H9 (cell line): ENCODE data around the gene CRCP. TPM values are rescaled to one million over a fixed set of nuclear protein-coding genes. Genes with fewer than 3 reads are reported as not detected.

Experiments
- DNase-seq: peaks from one replicate; pipeline ENCODE4 v3.0.0-alpha.2; 2017
- H2AFZ ChIP-seq: one replicate; pipeline ENCODE4 v1.6.1; 2013; ENCODE audit warnings: mild to moderate bottlenecking, low read length, control low read depth, moderate library complexity
- H2AK5ac ChIP-seq: 2 replicates; pipeline ENCODE4 v1.6.1; 2013; ENCODE audit warnings: low read length, control low read depth, mixed read lengths; ENCODE audit not compliant: insufficient read length
- H2BK120ac ChIP-seq: one replicate; pipeline ENCODE4 v1.6.1; 2013; ENCODE audit warnings: low read depth, mild to moderate bottlenecking, low read length, control low read depth, inconsistent platforms; ENCODE audit not compliant: poor library complexity, severe bottlenecking
- H2BK12ac ChIP-seq: 2 replicates; pipeline ENCODE4 v1.6.1; 2013; ENCODE audit warnings: low read length, control low read depth, mixed read lengths, low read depth; ENCODE audit not compliant: insufficient read length
- H2BK15ac ChIP-seq: 2 replicates; pipeline ENCODE4 v1.6.1; 2013; ENCODE audit warnings: low read depth, low read length, control low read depth
- H2BK20ac ChIP-seq: one replicate; pipeline ENCODE4 v1.6.1; 2013; ENCODE audit warnings: low read depth, mild to moderate bottlenecking, low read length, control low read depth, inconsistent platforms; ENCODE audit not compliant: poor library complexity, severe bottlenecking
- H2BK5ac ChIP-seq: 2 replicates; pipeline ENCODE4 v1.6.1; 2013; ENCODE audit warnings: low read length, control low read depth, mixed read lengths; ENCODE audit not compliant: insufficient read length
- H3K14ac ChIP-seq: 2 replicates; pipeline ENCODE4 v1.6.1; 2013; ENCODE audit warnings: low read length, control low read depth; ENCODE audit not compliant: insufficient read depth
- H3K18ac ChIP-seq: 2 replicates; pipeline ENCODE4 v1.6.1; 2013; ENCODE audit warnings: low read depth, mild to moderate bottlenecking, mixed read lengths, low read length, control low read depth; ENCODE audit not compliant: insufficient read length
- H3K23ac ChIP-seq: 2 replicates; pipeline ENCODE4 v1.6.1; 2013; ENCODE audit warnings: low read length, control low read depth, mixed read lengths, low read depth; ENCODE audit not compliant: insufficient read length
- H3K23me2 ChIP-seq: 2 replicates; pipeline ENCODE4 v1.6.1; 2013; ENCODE audit warnings: low read depth, mild to moderate bottlenecking, mixed read lengths, low read length, control low read depth; ENCODE audit not compliant: insufficient read length, poor library complexity, severe bottlenecking
- H3K27ac ChIP-seq: 2 replicates; pipeline ENCODE4 v1.5.1; 2013; ENCODE audit warnings: low read length, control low read depth, mixed read lengths, low read depth; ENCODE audit not compliant: insufficient read length
- H3K27me3 ChIP-seq: 2 replicates; pipeline ENCODE4 v1.6.1; 2013; ENCODE audit warnings: low read length, control low read depth, inconsistent platforms; ENCODE audit not compliant: insufficient read depth
- H3K4ac ChIP-seq: 2 replicates; pipeline ENCODE4 v1.6.1; 2013; ENCODE audit warnings: low read depth, mild to moderate bottlenecking, control low read depth, inconsistent platforms, low read length, moderate library complexity
- H3K4me1 ChIP-seq: 2 replicates; pipeline ENCODE4 v1.6.1; 2013; ENCODE audit warnings: low read length, control low read depth, inconsistent platforms; ENCODE audit not compliant: insufficient read depth
- H3K4me2 ChIP-seq: 2 replicates; pipeline ENCODE4 v1.6.1; 2013; ENCODE audit warnings: low read length, control low read depth, mixed read lengths; ENCODE audit not compliant: insufficient read length, insufficient read depth
- H3K56ac ChIP-seq: 2 replicates; pipeline ENCODE4 v1.6.1; 2013; ENCODE audit warnings: low read depth, mild to moderate bottlenecking, mixed read lengths, low read length, control low read depth; ENCODE audit not compliant: insufficient read length
- H3K79me1 ChIP-seq: 2 replicates; pipeline ENCODE4 v1.6.1; 2013; ENCODE audit warnings: low read depth, mild to moderate bottlenecking, moderate library complexity, low read length, control low read depth, inconsistent platforms; ENCODE audit not compliant: insufficient read depth, poor library complexity, severe bottlenecking
- H3K79me2 ChIP-seq: 2 replicates; pipeline ENCODE4 v1.6.1; 2013; ENCODE audit warnings: low read length, control low read depth, inconsistent platforms; ENCODE audit not compliant: insufficient read depth
- H3K9ac ChIP-seq: 2 replicates; pipeline ENCODE4 v1.6.1; 2013; ENCODE audit warnings: low read length, control low read depth, mixed read lengths; ENCODE audit not compliant: insufficient read length; ENCODE audit errors: extremely low read depth
- H3K9me3 ChIP-seq: one replicate; pipeline ENCODE4 v1.6.1; 2013; ENCODE audit warnings: low read depth, low read length, inconsistent platforms; ENCODE audit not compliant: control insufficient read depth
- H3T11ph ChIP-seq: one replicate; pipeline ENCODE4 v1.6.1; 2013; ENCODE audit warnings: mild to moderate bottlenecking, low read length, control low read depth, inconsistent platforms
- H4K20me1 ChIP-seq: one replicate; pipeline ENCODE4 v1.6.1; 2013; ENCODE audit not compliant: control insufficient read depth, insufficient read length, insufficient read depth
- H4K5ac ChIP-seq: 2 replicates; pipeline ENCODE4 v1.6.1; 2013; ENCODE audit warnings: low read depth, mild to moderate bottlenecking, mixed read lengths, low read length, control low read depth; ENCODE audit not compliant: insufficient read length
- H4K8ac ChIP-seq: replicated peaks from 2 replicates; pipeline ENCODE4 v1.6.1; 2013; ENCODE audit warnings: low read length, control low read depth, mixed read lengths, low read depth; ENCODE audit not compliant: insufficient read length
- H4K91ac ChIP-seq: 2 replicates; pipeline ENCODE4 v1.6.1; 2013; ENCODE audit warnings: low read depth, mild to moderate bottlenecking, moderate library complexity, mixed read lengths, low read length, control low read depth; ENCODE audit not compliant: insufficient read length
- H3K27ac Mint-ChIP-seq, 3 experiments: 2 replicates in 2 of 3; 3 replicates in 1 of 3; pipeline ENCODE4 v1.8.0; 2020 to 2021; ENCODE audit warnings: mixed read lengths in 3 of 3, mild to moderate bottlenecking in 1 of 3, moderate library complexity in 1 of 3
- H3K27me3 Mint-ChIP-seq: 2 replicates; pipeline ENCODE4 v1.8.0; 2021; ENCODE audit warnings: low read depth, mild to moderate bottlenecking, moderate library complexity, mixed read lengths
- H3K36me3 Mint-ChIP-seq, 3 experiments: 2 replicates in 2 of 3; 3 replicates in 1 of 3; pipeline ENCODE4 v1.8.0; 2020 to 2021; ENCODE audit warnings: low read depth in 3 of 3, mixed read lengths in 3 of 3; ENCODE audit not compliant: insufficient read depth in 1 of 3
- H3K4me1 Mint-ChIP-seq, 2 experiments: 2 replicates each; pipeline ENCODE4 v1.8.0; 2020; ENCODE audit warnings: mixed read lengths in 2 of 2
- H3K4me3 Mint-ChIP-seq, 2 experiments: 2 replicates in 1 of 2; 3 replicates in 1 of 2; pipeline ENCODE4 v1.8.0; 2020 to 2021; ENCODE audit warnings: mild to moderate bottlenecking in 2 of 2, mixed read lengths in 2 of 2, moderate library complexity in 1 of 2
- H3K9me3 Mint-ChIP-seq, 2 experiments: 2 replicates in 1 of 2; 3 replicates in 1 of 2; pipeline ENCODE4 v1.8.0; 2020; ENCODE audit warnings: mild to moderate bottlenecking in 2 of 2, mixed read lengths in 2 of 2, moderate library complexity in 1 of 2
- WGBS: extraction: QIAGEN DNeasy Blood & Tissue Kit; methylation state at CpG from one replicate; pipeline ENCODE4 v1.1.7; 2013; ENCODE audit warnings: missing lambda C conversion rate, low lambda C conversion rate, mixed read lengths; ENCODE audit not compliant: insufficient read length; ENCODE audit errors: extremely low coverage; 5-methylcytosine and 5-hydroxymethylcytosine counted together
- total RNA-seq: library from RNA; stranded (reverse); gene quantifications from 2 replicates; pipeline ENCODE4 v1.2.1, GENCODE V29; 2021
- TF ChIP-seq, protein P1 (sequence below): fragments of 200-600 bp; sonication (generic); conservative IDR thresholded peaks from 3 replicates; pipeline ENCODE4 v1.8.0; 2021; ENCODE audit warnings: antibody characterized with exemption, mild to moderate bottlenecking

Gene CRCP
- total RNA-seq, 1 experiment from 2014 or later = 39.0 TPM

DNA sequence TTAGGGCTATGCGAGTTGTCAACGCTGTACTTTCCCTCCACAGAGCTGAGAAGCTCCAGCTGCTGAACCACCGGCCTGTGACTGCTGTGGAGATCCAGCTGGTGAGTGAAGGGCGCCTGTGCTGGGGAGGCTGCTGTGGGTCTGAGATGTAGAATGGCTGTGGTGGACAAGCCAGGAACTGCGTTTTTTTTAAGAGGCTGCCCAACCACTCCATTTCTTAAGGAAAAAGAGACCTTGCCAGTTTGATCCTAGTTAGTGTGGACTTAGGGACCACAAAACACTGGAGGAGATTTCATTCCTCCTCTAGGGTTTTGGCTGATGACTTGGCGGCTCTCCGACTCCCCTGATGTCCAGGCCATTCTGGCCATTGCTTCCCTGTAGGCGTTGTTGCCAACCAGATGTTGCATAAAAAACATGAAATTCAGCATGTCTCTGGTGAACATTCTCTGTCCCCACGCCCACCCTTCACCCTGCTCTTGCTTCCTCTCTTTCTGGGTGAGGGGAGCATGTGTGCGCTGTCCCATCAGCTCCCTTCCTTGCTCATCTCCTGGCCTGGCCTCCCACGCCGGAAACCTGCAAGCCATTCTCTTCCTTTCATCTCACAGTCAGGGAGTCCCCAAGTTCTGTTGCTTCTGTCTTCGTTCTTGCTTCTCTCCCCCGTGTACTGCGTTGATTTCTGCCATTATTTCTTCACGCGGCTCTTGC lies 30.9 kb downstream of the CRCP start:
- Histone ChIP-seq H4K5ac (no peak overlapping the region), H3K27me3 (no peaks in the 10 kb centered on the region), H3K23ac (no peak overlapping the region), H3T11ph (no peak overlapping the region), H2BK20ac (no peak overlapping the region), H3K79me2 (no peaks in the 10 kb centered on the region), H3K23me2 (no peaks in the 10 kb centered on the region), H3K18ac (no peak overlapping the region), H3K14ac (no peak overlapping the region), H2BK5ac (no peak overlapping the region), H4K20me1 (peaks cover 6% of the 10 kb centered on the region), H3K4me2 (no peak overlapping the region), H3K4me1 (no peaks in the 10 kb centered on the region), H2BK15ac (no peak overlapping the region), H3K9ac (no peak overlapping the region), H3K27ac (no peak overlapping the region), H4K91ac (no peak overlapping the region), H2AK5ac (no peak overlapping the region), H2BK120ac (no peak overlapping the region), H3K79me1 (peaks cover 3% of the 10 kb centered on the region), H2AFZ (no peak overlapping the region), H3K4ac (no peak overlapping the region), H3K56ac (no peak overlapping the region), H4K8ac (no peak overlapping the region), H3K9me3 (no peaks in the 10 kb centered on the region), H2BK12ac (no peak overlapping the region)
- DNase-seq = no peak
- Mint-ChIP-seq H3K4me1 (no peaks in the 10 kb centered on the region), H3K27ac (peak overlapping the region in 1 of 3 experiments; percentile 9; a peak in 1 of 7 replicates), H3K9me3 (no peaks in the 10 kb centered on the region), H3K36me3 (peaks cover 15 to 73% (median 52%) of the 10 kb centered on the region in 3 experiments; a peak in 6 of 7 replicates), H3K4me3 (no peak overlapping the region), H3K27me3 (peaks cover 10% of the 10 kb centered on the region)
- WGBS = no CpG with 5 or more reads among the region's 17 CpGs
- TF ChIP-seq, protein P1, sequence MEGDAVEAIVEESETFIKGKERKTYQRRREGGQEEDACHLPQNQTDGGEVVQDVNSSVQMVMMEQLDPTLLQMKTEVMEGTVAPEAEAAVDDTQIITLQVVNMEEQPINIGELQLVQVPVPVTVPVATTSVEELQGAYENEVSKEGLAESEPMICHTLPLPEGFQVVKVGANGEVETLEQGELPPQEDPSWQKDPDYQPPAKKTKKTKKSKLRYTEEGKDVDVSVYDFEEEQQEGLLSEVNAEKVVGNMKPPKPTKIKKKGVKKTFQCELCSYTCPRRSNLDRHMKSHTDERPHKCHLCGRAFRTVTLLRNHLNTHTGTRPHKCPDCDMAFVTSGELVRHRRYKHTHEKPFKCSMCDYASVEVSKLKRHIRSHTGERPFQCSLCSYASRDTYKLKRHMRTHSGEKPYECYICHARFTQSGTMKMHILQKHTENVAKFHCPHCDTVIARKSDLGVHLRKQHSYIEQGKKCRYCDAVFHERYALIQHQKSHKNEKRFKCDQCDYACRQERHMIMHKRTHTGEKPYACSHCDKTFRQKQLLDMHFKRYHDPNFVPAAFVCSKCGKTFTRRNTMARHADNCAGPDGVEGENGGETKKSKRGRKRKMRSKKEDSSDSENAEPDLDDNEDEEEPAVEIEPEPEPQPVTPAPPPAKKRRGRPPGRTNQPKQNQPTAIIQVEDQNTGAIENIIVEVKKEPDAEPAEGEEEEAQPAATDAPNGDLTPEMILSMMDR = no peak
